GM21390 (cell line): ENCODE measurements around the gene CEACAM18.

ENCODE experiments used
- ATAC-seq: cut with Tn5 transposase; IDR thresholded peaks from one replicate; pipeline ENCODE4 v1.9.1; 2021; ENCODE audit not compliant: unreplicated experiment

Gene CEACAM18

DNA sequence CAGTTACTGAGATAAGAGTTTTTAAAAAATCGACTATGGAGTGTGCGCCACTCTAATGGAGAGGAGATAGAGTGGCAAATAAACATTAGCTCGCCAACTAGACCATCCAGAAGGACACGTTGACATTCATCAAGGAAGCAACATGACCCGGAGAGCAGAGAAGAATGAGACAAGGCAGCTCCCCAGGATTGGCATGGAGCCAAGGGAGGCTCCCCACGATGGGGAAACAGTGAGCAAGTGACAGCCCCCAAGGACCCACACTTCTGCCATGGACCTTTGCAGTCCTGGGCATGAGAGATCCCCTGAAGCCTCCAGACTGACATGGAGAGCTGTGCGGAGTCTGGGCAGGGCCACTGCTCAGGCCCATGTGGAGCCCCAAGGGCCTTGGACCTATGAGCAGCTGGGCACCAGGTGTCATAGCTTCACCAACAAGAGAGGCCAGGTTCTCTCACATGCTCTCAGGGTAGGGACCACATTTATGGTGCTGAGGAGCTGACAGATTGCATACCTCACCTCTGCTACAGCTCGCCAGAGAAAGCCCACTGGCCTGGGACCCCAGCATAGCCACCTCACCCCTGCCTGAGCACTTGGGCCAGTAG lies 46.4 kb downstream of the CEACAM18 start:
- no peak for ATAC-seq

DNA sequence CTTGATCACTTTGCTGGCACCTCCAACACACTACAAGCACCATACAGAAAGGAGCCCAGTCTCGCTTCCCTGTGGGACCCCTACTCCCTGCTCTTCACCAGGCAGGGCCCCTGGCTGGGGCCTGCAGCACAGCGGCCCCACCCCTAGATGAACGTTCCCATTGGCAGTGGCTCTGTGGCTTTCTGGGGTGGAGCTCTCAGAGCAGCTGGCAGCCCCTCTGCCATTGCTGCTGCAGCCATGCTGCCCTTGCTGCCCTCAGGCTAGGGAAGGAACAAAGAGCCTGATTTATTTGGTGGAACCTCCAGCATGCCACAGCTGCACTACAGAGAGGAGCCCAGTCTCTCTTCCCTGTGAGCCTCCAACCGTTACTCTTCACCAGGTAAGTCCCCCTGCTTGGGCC lies 47.3 kb downstream of the CEACAM18 start:
- ATAC-seq = no peak

DNA sequence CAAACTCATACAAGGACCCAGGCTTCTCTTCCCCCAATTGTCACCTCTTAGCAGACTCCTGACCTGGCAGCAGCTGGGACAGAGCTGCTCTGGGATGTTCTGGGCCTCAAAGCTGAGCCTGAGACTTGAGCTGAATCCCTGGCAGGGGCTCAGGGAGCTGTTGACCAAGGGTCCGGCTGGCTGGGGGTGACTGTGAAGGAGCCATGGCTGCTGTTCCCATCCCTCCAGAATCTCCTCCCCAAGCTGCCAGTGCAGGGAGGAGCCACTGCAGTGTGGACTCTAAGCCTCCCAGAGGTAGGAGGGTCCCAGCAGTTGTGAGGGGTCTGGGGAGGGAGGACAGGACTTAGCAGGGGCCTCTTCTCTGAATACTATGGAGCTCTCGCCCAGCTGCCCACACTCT lies 51.0 kb downstream of the CEACAM18 start:
- no peak for ATAC-seq

DNA sequence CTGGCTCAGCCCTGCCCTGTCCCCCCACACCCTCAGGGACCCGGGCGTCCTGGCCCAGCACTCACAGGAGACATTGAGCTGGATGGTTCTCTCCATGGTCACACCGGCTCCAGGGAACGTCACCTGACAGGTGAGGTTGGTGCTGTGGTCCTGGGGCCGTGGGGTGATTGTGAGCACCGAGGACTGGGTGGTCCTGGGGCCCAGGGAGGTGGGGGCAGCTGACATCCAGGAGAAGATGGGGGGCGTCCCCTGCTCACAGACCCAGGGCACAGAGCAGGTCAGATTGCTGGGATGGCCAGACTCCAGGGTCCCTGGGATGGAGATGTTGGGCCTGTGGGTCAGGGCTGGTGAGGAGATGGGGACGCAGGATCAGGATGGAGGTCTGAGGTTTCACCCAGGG lies 52.3 kb downstream of the CEACAM18 start:
- ATAC-seq = no peak

DNA sequence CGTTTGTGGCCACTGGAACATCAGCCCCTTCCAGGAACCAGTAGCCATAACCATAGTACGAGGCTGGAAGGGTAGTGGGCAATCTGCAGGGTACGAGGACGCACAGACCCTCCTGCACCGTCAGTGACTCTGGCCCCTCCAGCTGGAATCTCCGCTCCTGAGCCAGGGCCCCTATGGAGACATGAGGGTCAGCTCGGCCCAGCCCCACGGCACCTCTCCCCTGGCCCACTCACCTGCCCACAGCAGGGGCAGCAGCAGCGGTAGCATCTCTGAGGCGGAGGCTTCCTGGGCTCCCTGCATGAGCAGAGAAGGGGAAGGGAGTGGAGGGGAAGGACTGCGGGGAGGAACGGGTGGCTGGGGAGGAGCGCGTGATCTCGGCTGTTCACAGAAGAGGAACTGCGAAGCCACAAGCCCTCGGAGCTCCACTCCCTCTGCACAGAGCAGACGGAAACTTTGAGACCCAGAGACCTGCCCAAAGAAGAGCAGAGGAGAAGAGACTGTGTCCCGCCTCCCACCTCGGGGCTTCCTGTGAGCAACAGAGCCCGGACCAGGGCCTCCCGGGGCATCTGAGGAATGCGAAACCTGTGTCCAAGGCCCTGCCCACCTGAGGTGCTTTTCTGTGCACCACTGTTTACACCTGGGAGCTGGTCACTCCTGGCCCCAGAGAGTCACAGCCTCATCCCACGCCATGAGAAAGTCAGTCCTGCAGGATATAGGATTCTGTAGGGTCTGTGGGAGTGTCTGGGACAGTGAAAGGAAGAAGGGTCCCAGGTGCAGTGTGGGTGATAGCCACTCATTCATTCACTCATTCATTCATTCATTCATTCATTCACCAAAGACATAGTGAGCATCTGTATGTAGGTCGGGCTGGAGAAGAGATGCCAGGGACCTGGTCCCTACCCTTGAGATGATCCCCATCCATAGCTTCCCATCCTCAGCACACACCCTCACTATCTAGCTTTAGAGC lies 53.3 kb downstream of the CEACAM18 start, which contains the start of gene SIGLEC6:
SIGLEC6 (minus strand) TSS at position 322 of the 967 bp plus-strand sequence; CDS start at position 300, 22 bp downstream.
- ATAC-seq = no peak

DNA sequence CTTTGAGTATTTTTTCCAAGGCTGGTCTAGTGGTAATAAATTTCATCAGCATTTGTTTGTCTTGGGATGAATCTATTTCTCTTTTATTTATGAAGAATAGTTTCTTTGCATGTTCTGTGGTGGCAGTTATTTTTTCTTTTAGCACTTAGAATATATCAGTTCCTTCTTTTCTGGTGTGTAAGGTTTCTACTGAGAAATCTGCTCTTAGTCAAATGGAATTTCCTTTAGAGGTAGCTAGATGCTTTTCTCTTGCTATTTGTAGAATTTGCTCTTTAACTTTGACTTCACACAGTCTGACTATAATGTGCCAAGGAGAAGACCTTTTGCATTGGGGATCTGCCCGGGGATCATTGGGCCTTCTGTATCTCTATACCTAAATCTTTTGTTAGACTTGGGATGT lies 57.2 kb downstream of the CEACAM18 start:
- no peak for ATAC-seq

DNA sequence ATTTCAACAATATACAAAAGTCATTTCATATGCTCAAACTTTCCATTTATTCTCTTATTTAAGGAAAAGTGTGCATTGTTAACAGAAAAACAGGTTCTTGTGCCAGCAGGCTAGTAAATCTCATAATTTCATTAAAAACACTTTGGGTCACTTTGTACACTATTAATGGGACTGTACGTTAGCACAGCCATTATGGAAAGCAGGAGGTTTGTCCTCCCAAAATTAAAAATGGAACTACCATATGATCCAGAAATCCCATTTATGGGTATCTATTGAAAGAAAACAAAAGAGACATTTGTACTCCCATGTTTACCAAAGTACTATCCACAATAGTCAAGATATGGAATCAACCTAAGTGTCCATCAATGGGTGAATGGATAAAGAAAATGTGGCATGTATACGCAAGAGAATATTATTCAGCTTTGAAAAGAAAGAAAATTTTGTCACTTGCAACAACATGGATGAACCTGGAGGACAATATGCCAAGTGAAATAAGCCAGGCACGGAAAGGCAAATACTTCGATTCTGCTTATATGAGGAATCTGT lies 61.6 kb downstream of the CEACAM18 start:
- no peak for ATAC-seq
